Right hindlimb (tissue), 1 donor: ENCODE data around the gene CLIC6.
"Not testable (repeated sequence)": the region's sequence is repeated elsewhere in the genome, so short reads cannot be mapped to it uniquely, and the experiment has no call there.

Source experiments
- DNase-seq: peaks from one replicate; pipeline ENCODE4 v3.0.0-alpha.2; 2018

The CLIC6 gene

DNA sequence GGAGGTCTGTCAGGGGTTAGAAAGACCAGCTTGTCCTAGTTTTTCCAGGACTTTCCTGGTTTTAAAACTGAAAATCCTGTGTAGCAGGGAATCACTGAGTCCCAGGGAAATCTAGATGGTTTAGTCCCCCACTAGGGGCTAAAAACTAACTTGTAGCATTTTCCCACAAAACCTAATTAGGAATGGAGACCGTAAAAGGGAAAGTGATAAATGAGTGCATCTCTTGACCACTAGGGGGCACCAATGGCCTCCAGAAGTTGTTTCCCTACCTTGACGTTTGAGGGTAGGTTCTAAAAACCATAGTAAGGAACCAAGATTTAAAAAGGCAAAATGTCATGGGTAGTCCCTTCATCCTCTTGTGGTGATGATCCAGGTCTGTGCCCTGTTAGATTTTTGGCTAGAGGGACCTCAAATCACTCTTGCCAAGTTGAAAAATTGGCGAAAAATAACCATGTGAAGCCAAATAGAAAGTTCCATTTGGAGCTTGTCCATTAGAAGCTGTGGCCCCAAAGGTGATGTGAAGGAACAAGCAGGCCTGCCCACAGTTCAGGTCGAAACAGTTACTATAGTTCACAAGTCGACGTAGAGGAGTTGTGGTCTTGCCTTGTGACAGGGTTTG is 24.5 kb downstream of the CLIC6 start:
- peak; percentile 50 for DNase-seq

DNA sequence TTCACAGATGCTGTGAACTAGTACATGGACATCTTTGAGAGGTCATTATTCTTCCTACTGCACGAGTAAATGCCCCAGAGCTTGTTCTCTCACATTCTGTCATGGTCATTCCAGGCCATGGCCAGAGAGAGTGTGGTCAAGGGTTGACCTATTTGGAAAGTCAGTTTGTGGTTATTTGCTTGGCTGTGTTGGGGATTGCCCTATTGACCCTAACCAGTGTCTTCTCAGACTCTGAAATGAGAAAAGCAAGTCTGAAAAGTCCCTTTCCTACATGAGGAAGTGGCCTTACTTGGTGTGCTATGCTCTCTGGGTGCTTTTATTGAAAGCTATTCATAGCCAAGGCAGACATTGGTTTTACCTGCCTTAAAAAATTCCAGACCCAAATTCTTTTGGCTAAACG is 26.6 kb downstream of the CLIC6 start:
- DNase-seq: no peak

DNA sequence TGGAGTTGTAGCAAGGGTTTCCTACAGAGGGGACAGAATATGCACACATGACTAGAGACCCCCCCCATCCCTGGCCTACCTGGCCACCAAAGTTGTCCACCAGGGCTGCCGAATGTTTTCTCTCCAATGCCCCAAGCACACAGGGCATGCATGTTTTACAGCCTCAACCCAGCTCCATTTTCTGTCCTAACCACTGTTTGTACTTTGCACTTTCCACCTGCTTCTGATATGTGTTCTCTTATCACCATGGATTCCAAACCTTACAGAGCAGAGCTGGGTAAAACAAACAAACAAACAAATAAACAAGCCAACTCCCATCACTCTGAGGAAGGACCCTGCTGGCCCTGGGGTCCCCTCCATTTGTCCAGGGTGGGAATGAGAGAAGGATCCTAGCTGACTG is 27.3 kb downstream of the CLIC6 start:
- no peak for DNase-seq

DNA sequence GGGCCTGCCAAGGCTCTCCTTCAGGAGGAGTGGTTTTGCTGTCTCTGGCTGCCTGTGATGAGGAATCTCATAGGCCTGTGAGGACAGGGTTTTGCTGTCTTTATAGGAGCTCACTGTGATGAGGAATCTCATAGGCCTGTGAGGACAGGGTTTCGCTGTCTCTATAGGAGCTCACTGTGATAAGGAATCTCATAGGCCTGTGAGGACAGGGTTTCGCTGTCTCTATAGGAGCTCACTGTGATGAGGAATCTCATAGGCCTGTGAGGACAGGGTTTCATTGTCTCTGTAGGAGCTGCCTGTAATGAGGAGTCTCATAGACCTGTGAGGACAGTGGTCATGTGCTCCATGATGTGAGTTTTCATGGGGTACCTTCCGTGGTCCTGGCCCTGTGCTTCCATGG is 29.0 kb downstream of the CLIC6 start:
- no peak for DNase-seq

DNA sequence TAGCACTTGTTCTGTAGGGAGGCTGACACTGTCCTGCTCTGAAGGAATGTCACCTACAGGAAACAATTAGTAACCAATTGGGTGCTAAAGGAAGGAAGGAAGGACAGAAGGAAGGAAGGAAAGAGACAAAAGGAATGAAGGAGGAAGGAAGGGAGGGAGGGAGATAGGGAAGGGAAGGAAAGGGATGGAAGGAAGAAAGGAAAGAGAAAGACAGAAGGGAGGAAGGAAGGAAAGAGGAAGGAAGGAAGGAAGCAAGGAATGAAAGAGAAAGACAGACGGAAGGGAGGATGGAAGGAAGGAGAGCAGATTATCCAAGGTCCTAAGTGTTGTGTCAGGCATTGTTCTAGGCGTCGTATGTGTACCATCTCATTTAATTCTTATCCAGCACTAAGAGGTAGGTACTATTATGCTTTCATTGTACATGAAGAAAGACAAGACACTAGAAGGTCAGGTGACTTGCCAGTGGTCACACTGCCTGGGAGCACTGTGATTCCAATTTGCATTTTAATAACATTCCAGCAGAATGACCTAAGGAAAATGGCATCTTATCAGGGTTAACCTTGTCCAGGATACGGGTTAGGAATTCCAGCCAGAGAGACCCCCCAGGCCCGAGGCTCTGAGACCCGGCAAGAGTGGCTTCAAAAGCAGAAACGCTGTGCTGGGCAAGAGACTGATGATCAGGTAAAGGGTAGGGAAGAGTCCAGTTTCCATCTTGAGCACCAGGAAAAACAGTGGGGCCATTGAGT is 29.6 kb downstream of the CLIC6 start:
- no peak for DNase-seq

DNA sequence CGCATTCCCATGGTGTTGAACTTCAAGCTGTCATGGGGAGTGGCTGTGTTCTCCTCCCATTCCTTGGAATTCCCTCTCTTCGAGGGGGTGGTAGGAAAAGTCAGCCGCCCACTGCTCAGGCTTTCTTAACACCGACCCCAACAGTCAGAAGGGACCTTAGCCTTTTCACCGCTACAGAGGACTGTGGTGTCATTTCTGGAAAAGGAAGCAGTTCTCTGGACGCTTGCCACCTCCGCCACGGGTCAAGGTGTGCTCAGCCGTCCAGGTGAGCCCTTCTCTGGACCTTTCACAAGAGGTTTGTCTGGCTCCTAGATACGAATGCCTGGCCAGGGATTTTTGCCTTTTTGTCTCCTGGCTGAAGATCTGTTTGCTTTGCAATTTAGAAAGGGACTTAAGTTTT is 31.8 kb downstream of the CLIC6 start:
- DNase-seq: no peak

DNA sequence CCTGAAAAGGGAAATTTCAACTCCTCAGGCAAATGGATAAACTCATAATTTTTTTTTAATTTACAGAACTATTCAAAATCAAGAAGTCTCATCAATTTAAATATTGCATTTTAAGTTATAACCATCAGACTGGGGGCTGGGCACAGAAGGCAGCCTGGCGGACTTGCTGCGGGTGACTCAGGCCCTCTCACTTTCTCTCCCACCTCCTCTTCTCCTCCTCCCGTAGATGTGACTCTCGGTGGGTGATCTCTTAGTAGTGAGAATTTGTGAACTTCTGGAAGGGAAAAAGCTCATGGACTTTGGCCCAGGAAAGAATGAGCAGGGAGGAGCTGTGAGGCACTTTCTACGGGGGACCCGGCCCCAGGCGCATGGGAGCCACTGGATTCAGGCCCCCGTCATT is 32.9 kb downstream of the CLIC6 start:
- no peak for DNase-seq

DNA sequence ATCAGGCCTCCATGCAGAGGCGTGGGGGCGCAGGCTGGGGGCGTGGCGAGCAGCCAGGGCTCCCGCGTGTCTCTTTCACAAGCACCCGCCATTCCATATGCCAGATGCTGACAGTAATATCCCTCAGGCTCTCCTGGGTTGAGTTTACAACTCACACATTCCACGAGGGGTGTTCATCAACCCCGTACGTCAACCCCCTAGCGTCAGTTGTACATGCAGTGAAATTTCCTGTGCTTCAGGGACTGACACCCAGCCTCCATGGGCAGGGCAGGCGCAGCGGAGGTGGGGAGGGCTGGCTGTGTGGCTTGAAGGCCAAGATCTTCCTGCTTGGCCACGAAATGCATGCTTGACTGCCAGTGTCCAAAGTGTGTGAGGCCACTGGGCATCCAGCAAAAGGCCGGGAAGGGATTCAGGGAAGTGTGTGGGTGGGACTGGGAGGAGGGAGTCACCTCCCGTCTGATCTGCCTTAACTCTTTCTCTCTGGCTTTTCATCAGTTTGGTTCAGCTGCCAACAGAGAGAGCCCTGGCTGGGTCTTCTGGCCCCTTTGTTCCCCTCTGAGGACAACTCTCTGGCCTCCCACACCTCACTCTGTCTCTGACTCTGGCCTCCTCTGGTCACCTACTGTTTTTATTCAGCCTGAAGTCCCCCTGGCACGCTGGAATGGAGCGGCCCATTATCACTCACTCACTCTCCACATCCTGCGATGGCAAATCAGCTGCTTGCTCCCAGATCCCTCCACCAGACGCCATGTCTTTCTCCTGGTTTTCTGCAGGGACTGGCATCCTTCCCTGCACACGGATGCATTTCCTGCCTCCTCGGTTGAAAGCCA is 33.8 kb downstream of the CLIC6 start:
- peak; percentile 34 for DNase-seq

DNA sequence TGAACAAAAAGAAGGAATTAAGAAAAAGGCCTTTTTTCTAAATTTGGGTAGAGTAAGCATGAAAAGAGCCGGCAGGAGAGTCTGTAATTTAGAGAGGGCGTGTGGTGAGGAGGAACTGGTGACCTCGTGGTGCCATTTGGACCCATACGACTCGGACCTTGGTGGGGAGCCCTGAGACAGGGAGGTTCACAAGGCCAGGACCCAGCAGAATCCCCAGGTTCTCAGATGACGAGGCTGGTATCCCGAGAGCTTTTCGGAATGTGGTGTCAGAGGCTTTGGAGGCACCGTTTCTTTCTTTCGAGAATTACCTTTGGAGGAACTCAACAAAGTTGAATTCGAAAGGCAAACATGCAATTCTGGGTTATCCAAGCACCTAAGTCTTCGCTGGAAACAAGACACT is 34.8 kb downstream of the CLIC6 start:
- no peak for DNase-seq

DNA sequence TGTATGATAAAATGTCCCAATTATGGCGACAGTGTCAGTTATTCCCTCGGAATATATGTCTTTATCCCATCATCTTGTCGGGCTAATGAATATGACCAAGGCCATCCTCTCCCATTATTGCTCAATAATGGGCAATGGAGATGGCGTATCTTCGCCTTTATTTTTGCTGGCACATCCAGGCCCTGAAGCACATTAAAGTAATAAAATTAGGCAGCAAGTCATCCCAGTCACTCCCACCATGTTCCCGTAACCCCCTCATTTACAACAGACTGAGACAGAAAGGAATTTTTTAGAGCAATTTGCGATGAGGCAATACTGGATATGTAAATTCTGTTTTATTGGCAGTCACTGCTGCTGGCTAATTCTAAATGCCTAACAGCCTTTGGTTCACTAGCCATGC is 35.3 kb downstream of the CLIC6 start:
- no peak for DNase-seq

DNA sequence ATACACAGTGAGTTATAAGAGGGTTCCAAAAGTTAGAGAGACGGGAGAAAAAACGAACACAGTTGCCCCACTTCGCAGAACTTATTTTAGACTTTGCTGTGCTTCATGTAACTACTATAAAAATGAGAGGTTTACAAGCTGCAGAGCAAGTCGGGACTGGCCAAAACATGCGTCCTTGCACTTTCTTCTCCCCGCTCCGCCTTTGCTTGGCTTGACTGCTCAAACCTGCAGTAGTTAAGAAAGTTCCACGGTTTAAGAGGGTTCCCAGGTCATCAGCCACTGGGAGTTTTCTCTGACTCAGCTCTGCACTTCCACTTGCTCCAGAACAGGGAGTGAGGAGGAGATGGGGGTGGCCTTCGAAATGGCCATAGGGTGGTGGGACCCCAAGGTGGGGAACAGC is 36.2 kb downstream of the CLIC6 start:
- no peak for DNase-seq

DNA sequence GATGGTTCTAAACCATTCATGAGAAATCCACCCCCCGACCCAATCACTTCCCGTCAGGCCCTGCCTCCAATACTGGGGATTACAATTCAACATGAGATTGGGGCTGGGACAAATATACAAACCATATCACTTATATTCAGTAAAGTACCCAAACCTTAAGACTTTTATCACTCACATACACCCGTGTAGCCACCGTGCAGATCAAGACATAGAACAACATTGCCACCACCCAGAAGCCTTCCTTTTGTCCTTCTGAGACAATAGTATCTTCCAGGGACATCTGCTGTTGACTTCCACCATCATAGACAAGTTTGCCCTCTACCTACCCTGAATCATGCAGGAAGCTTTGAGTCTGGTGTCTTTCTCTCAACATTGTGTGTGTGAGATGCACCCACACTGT is 37.5 kb downstream of the CLIC6 start:
- no peak for DNase-seq

DNA sequence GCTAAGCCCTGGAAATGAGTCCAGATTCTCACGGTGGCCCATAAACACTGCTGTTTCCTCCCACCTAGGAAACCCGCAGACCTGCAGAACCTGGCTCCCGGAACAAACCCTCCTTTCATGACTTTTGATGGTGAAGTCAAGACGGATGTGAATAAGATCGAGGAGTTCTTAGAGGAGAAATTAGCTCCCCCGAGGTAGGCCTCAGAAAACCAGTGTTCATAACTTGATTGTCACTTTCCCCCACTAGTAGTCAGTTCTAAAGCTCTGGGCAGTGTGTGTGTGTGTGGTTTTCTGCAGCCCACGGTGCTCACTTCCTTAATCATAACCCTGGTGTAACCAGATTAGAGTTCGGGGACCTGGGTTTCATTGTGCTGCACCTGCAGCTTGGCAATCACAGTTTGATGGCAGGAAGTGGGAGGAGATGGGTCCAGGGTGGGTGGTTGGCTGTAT is 39.1 kb downstream of the CLIC6 start:
- no peak for DNase-seq

DNA sequence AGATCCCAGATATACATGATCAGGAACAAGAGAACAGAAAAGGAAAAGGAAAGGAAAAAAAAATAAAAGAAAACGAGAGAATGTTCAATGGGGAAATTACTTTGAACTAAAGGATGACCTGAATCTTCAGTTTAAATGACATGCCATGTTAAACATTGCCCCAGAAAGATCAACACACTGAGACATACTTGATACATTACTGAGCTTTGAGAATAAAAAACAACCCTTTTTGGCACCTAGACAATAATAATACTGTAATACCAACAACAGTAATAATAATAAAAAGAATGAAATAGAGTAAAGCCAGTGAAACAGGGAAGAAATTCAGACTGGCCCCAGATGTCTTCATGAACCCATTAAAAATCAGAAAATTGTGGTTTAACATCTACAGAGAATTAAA is 44.8 kb downstream of the CLIC6 start:
- no peak for DNase-seq

DNA sequence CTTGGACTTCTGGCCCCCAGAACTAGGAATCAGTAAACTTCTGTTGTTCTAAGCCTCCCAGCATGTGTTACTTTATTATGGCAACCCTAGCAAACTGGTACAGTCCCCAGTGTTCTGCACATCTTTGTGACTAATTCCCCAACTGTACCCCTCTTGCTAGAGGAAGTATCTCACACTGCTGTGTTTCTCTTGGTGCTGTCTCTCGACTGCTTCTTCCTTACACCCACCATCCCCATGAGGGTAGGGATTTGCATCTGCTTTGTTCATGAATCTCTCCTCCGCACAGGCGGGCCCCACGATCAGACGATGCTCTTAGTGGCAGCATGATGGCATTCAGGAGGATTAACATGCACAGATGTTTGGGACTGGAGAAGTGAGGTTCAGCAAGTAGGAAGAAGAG is 46.7 kb downstream of the CLIC6 start:
- no peak for DNase-seq

DNA sequence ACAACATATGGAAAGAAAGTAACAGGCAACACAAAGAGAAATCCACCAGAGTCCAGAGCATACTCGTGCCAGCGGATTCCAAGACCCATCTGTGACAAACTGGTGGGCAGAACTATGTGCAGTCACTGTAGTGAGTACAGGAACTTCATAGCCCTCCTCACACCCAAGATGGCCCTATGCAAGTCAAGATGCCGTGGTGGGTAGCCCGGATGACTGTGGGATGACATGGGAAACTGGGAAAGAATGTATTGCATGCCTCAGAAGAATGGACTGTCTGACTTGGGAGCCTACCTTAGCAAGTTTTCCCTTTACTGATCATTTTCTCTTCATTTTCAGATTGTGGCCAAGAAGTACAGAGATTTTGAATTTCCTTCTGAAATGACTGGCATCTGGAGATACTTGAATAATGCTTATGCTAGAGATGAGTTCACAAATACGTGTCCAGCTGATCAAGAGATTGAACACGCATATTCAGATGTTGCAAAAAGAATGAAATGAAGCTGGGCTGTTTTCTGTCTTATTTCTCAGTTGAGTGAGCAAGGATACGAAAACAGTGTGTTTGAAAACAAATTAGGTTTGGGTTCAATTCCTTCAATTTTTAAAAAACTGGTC is 47.3 kb downstream of the CLIC6 start:
- no peak for DNase-seq

DNA sequence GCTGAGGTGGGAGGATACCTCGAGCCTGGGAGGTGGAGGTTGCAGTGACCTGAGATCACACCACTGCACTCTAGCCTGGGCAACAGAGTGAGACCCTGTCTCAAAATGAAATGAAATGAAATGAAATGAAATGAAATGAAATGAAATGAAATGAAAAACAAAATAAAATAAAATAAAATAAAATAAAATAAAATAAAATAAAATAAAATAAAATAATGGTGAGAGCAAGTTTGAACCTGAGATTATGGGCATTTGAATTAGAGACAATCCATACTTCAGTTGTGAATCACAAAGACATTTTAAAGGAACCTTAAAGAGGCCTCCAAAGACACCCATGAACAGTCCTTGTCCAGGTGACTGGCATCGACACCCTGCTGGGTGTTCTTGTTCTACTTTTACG is 49.7 kb downstream of the CLIC6 start:
- DNase-seq: not testable (repeated sequence)

DNA sequence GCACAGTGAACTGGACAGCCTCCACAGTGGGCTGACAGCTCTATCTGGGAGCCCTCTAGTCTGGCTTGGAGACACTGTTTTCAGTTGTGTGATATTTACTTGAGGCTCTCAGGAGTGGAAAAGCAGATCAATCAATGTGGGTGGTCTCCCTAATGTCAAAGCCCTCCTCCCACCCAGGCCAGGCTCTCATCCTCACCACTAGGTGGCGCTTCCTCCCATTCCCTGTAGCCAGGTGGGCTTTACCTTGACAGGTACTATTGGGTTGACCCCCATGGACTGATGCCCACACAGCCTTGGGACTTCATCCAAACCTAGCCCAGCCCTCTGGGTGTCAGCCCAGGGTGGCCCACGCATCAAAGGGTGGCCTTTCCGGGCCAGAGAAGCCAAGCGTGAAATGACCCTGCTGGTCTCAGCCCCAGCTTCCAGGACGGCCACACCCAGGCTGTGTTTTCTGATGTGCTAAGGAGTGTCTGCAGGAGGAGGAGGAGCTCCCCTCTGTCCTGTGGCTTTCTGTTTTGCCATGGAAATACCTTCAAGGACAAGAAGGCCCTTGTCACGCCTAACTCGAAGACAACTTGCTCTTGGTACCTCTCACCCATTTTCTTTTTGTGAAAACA is 54.0 kb downstream of the CLIC6 start:
- DNase-seq: no peak

DNA sequence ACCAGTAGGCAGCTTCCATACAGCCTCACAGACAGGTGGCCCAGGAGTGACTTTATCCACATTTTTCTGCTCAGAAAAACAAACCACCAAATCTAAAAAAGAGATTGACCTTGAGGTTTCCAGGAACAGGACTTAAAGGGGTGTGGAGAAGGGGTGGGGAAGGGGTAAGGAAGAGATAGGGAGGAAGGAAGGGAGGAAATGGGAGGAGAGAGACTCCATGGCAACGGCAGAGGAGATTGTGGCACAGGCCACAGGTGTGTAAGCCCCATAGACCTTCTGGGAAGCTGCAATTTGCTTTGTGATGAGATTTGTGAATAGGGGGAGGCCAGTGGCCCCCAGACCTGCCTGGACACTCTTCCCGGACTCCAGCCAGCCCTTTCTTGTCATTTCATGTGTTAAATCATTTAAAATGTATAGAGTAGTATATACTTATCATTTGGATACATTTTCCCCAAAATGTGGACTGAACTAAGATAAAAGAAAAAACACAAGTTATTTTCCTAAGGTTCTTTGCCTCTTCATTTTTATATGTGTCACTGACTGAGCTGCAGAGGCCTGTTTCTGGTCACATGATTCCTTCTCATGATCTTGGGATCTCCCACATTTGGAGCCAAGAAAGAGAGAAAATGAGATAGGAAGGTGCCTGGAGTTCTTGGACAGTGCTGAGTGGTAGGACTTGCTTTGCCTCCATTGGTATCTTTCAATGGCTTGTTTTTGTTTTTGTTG is 55.5 kb downstream of the CLIC6 start:
- DNase-seq: no peak

DNA sequence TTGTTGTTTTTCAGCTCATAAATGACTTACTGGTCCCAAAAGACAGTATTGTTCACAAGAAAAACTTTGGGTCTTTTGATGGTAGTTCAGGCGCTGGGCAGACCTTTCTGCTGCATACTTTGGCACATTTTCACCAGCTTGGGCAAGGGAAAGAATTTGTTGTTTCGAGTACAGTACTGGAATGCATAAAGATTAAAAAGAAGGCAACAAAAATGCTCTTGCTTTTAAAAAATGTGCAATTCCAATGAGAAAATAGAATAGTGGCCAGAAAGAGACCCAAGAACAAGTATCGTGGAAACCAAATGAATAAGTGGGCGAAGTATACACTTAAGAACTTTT is 56.0 kb downstream of the CLIC6 start:
- no peak for DNase-seq

DNA sequence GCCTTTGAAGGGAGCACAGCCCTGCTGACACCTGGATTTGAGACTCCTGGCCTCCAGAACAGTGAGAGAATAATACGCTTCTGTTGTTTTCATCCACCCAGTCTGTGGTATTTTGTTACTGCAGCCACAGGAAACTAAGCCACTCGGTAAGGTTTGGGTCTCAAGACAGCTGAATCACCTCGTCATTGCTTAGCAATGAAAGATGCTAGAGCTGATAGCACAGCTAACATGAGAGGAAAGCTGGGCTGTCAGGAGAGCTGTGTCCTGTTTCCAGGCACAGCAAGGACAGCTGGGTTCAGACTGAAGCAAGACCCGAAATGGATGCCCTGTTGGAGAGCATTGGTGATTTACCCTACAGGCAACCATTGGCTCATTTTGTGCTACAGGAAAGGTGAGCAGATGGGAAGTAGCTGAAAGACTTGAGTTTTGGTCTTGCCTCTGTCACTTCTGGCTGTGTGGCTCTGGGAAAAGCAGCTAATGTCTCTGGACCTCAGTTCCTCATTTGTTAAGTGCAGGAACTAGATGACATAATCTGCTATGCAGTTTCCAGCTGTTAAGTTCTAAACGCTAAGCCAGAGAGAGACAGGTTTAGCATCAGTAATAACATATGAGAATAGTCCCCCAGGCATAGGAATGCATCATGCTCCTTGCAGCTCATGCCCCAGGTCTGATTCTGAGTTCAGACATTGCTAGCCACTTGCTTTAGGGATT is 58.0 kb downstream of the CLIC6 start:
- no peak for DNase-seq

DNA sequence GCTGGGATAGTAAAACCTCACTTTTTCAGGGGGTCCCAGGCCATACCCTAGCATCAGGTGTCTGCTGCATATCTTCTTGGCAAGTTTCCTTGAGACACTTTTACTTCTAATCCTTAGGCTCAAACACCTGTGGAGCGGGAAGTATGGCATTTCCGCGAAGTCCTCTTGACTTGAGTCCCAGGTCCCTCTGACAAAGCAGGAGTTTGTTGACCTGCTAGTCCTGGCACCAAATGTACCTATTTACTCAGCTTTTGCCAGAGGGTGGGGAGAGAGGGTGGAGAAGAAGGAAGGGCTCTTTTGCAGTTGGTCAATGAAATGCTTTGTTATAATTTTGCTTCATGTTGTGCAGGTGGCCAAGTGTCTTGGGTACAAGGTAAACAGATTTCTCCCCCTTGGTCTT is 59.7 kb downstream of the CLIC6 start:
- DNase-seq: no peak
